CD4-positive, alpha-beta memory T cell (primary cell): ENCODE measurements around the gene ZNF502. TPM values are rescaled to one million over a fixed set of nuclear protein-coding genes. Genes with fewer than 3 reads are reported as not detected.

ENCODE experiments used
- CTCF ChIA-PET: fragments of 350-600 bp; sonication (Branson Sonifier 250); formaldehyde crosslinking; loops from one replicate; lab custom pipeline; 2021; ENCODE audit warnings: inconsistent platforms; ENCODE audit not compliant: partially characterized antibody; lab: Charles Lee
- POLR2A ChIA-PET: fragments of 350-600 bp; sonication (Branson Sonifier 250); formaldehyde crosslinking; loops from one replicate; lab custom pipeline; 2021; ENCODE audit not compliant: partially characterized antibody; lab: Charles Lee
- DNase-seq, 5 donors: peaks; one replicate each; pipeline versions ENCODE4 v3.0.0 to v3.0.0-alpha.2; 2020 to 2022; ENCODE audit warnings: mixed read lengths in 1 of 5
- H3K27ac ChIP-seq: one replicate; pipeline ENCODE4 v1.7.0; 2013; ENCODE audit warnings: low read depth, low read length
- H3K27me3 ChIP-seq: 2 replicates; pipeline ENCODE4 v1.7.0; 2013; ENCODE audit warnings: mild to moderate bottlenecking, low read length, moderate library complexity; ENCODE audit not compliant: insufficient read depth
- H3K36me3 ChIP-seq: 2 replicates; pipeline ENCODE4 v1.7.0; 2013; ENCODE audit warnings: mild to moderate bottlenecking, low read length, moderate library complexity; ENCODE audit not compliant: insufficient read depth
- H3K4me1 ChIP-seq: 2 replicates; pipeline ENCODE4 v1.7.0; 2013; ENCODE audit warnings: mild to moderate bottlenecking, low read length, moderate library complexity; ENCODE audit not compliant: insufficient read depth
- H3K4me3 ChIP-seq, 2 donors: one replicate each; pipeline ENCODE4 v1.7.0; 2013; ENCODE audit warnings: low read length in 2 of 2, mild to moderate bottlenecking in 1 of 2
- H3K9me3 ChIP-seq, 2 donors: one replicate each; pipeline ENCODE4 v1.7.0; 2013; ENCODE audit warnings: low read length in 2 of 2, control low read depth in 1 of 2; ENCODE audit not compliant: control insufficient read depth in 1 of 2
- H3K27ac Mint-ChIP-seq, 7 donors: one replicate each; pipeline ENCODE4 v1.8.0; 2020 to 2021; ENCODE audit warnings: mixed read lengths in 7 of 7, mild to moderate bottlenecking in 6 of 7, inconsistent platforms in 3 of 7, moderate library complexity in 3 of 7
- H3K27me3 Mint-ChIP-seq, 2 donors: one replicate each; pipeline ENCODE4 v1.8.0; 2020 to 2021; ENCODE audit warnings: mixed read lengths in 2 of 2
- H3K36me3 Mint-ChIP-seq, 2 donors: one replicate each; pipeline ENCODE4 v1.8.0; 2020 to 2021; ENCODE audit warnings: mixed read lengths in 2 of 2, inconsistent platforms in 1 of 2, mild to moderate bottlenecking in 1 of 2
- H3K4me1 Mint-ChIP-seq, 4 donors: one replicate each; pipeline ENCODE4 v1.8.0; 2020 to 2021; ENCODE audit warnings: mixed read lengths in 4 of 4, mild to moderate bottlenecking in 1 of 4
- H3K4me3 Mint-ChIP-seq, 8 donors: one replicate each; pipeline ENCODE4 v1.8.0; 2020 to 2021; ENCODE audit warnings: mixed read lengths in 8 of 8, mild to moderate bottlenecking in 7 of 8, moderate library complexity in 6 of 8, inconsistent platforms in 3 of 8
- H3K9me3 Mint-ChIP-seq, 8 donors: one replicate each; pipeline ENCODE4 v1.8.0; 2020 to 2021; ENCODE audit warnings: mixed read lengths in 8 of 8, mild to moderate bottlenecking in 5 of 8, inconsistent platforms in 3 of 8, moderate library complexity in 1 of 8
- intact Hi-C: fragments of 100-400 bp; cut with micrococcal nuclease; formaldehyde crosslinking; loops from one replicate; pipeline ENCODE4 v1.15.1; 2023
- polyA plus RNA-seq, 2 donors: library from polyadenylated mRNA; unstranded; fragments of 300-500 nt; fragmentation: Illumina TruSeq; gene quantifications; one replicate each; pipeline ENCODE4 v1.2.3, GENCODE V29; 2021
- total RNA-seq, 2 experiments: library from RNA; stranded (reverse); gene quantifications; one replicate each; pipeline ENCODE4 v1.2.3, GENCODE V29; 2021

The ZNF502 gene
- total and polyA plus RNA-seq, 4 experiments from 2014 or later, result 2.1 to 4.0 (median 3.3) TPM

DNA sequence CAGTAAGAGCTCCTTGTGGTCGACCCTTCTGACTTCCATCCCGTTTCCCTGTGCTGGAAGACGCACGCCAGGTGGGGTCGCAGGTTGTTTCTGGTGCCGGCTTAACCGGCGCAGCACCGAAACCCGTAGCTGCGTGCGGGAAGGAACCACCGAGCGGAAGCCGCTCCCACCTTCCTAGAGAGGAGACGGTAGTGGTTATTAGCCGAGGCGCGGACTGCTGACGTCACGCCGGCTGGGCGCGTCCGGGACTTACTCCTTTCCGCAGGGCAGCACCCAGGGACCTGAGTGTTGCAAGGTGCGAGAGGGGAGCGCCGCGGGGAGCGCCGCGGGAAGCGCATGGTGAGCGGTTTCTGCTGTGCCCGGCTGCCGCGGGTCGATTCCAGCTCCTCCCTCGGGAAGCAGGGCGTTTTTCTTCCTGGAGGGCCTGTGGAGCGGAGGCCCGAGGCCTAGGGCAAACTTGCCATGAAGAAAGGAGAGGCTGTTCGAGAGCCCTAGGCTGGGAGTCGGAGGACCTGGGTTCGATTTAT is 17.0 kb downstream of the ZNF502 start, which contains the start of gene ZNF501:
ZNF501 (plus strand) TSS at position 252 of the 527 bp plus-strand sequence. CDS start 4,787 bp downstream, outside the sequence.
- no peaks in the 10 kb centered on the region for H3K27me3 ChIP-seq
- peaks cover 6% of the 10 kb centered on the region for H3K4me1 ChIP-seq
- peak within 1 kb of the TSS; percentile 71 to 79 for H3K4me3 ChIP-seq
- peak; percentile 79 to 88 (median 82) for DNase-seq
- CTCF ChIA-PET, result interaction anchor here (0.9 to 2.1 kb wide), 7 partner anchors 10 to 43 kb away, joined by 3 to 7 read pairs (median 3); partner anchors contain the start of genes KIAA1143, KIF15 and ZNF502
- intact Hi-C loops, result loop anchor here (1.0 kb wide), 3 partner anchors 17 to 252 kb away; partner anchors contain the start of genes KIAA1143, KIF15, ZNF445 and ZNF502
- POLR2A ChIA-PET, result interaction anchor here (0.7 to 2.7 kb wide), 11 partner anchors 11 to 392 kb away, joined by 3 to 50 read pairs (median 8); partner anchors contain the start of genes KIAA1143, KIF15, TMEM42 and ZKSCAN7
- peaks cover 9 to 91% (median 80%) of the 10 kb centered on the region in 8 donors for H3K9me3 Mint-ChIP-seq
- peaks cover 11 to 17% of the 10 kb centered on the region in 2 donors for H3K9me3 ChIP-seq
- peaks cover 0 to 1% of the 10 kb centered on the region in 2 donors for H3K27me3 Mint-ChIP-seq
- peak within 1 kb of the TSS; percentile 90 to 99 (median 94) for H3K4me3 Mint-ChIP-seq
- H3K36me3 ChIP-seq, result no peaks in the 10 kb centered on the region
- H3K27ac Mint-ChIP-seq, result peak within 1 kb of the TSS; percentile 78 to 93 (median 87)
- peaks cover 10 to 21% (median 16%) of the 10 kb centered on the region in 4 donors for H3K4me1 Mint-ChIP-seq
- peaks cover 47 to 65% of the 10 kb centered on the region in 2 donors for H3K36me3 Mint-ChIP-seq
- peak within 1 kb of the TSS; percentile 34 for H3K27ac ChIP-seq

DNA sequence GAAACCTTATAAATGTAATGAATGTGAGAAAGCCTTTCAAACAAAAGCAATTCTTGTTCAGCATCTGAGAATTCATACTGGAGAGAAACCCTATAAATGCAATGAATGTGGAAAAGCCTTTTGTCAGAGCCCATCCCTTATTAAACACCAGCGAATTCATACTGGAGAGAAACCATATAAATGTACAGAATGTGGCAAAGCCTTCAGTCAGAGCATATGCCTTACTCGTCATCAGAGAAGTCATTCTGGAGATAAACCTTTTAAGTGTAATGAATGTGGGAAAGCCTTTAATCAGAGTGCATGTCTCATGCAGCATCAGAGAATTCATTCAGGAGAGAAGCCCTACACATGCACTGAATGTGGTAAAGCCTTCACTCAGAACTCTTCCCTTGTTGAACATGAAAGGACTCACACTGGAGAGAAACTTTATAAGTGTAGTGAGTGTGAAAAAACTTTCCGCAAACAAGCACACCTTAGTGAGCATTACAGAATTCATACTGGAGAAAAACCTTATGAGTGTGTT is 22.2 kb downstream of the ZNF502 start:
- H3K9me3 ChIP-seq, result peaks cover 17 to 46% of the 10 kb centered on the region in 2 donors
- Mint-ChIP-seq H3K27ac (no peak overlapping the region), H3K36me3 (peaks cover 52 to 59% of the 10 kb centered on the region in 2 donors), H3K9me3 (peaks cover 3 to 96% (median 87%) of the 10 kb centered on the region in 8 donors), H3K4me3 (no peak overlapping the region), H3K27me3 (no peaks in the 10 kb centered on the region), H3K4me1 (peaks cover 5 to 9% (median 6%) of the 10 kb centered on the region in 4 donors)
- no peaks in the 10 kb centered on the region for H3K27me3 ChIP-seq
- H3K4me1 ChIP-seq, result peaks cover 5% of the 10 kb centered on the region
- POLR2A ChIA-PET, result no interaction called here
- H3K36me3 ChIP-seq, result no peaks in the 10 kb centered on the region
- no peak overlapping the region for H3K4me3 ChIP-seq
- intact Hi-C loops, result no loop called here
- H3K27ac ChIP-seq, result no peak overlapping the region
- CTCF ChIA-PET, result no interaction called here
- DNase-seq, result no peak

DNA sequence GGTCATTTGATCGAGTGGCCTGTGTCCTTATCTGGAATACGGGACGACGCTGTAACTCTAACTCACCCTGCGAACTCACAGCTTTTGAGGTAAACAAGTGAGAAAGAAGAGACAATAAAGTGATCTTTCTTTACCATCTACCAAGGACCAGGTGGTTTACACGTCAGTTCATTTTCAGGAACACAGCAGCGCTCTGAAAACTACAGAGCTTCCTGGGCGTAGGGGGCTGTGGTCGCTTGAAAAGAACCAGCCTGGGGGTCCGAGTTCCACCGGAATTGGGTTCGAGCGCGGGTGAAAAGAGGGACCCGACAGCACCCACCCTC is 48.6 kb downstream of the ZNF502 start:
- no peaks in the 10 kb centered on the region for H3K27me3 ChIP-seq
- peaks cover 23% of the 10 kb centered on the region for H3K4me1 ChIP-seq
- peak overlapping the region; percentile 71 to 98 for H3K4me3 ChIP-seq
- no peaks in the 10 kb centered on the region for H3K36me3 ChIP-seq
- Mint-ChIP-seq H3K9me3 (peaks cover 0 to 7% (median 4%) of the 10 kb centered on the region in 8 donors), H3K4me1 (peaks cover 21 to 46% (median 33%) of the 10 kb centered on the region in 4 donors), H3K4me3 (peak overlapping the region; percentile 86 to 98 (median 92)), H3K27ac (peak overlapping the region; percentile 92 to 97 (median 94)), H3K27me3 (peaks cover 0 to 1% of the 10 kb centered on the region in 2 donors), H3K36me3 (peaks cover 28 to 34% of the 10 kb centered on the region in 2 donors)
- ChIA-PET CTCF (interaction anchor here (1.0 to 1.1 kb wide), 2 partner anchors 153 to 423 kb away, joined by 3 read pairs; no protein-coding TSS in a partner anchor), POLR2A (interaction anchor here (0.9 to 4.3 kb wide), 10 partner anchors 32 to 423 kb away, joined by 3 to 50 read pairs (median 6); partner anchors contain the start of genes EXOSC7, TCAIM, TMEM42 and ZDHHC3)
- no peaks in the 10 kb centered on the region for H3K9me3 ChIP-seq
- no peak for DNase-seq
- intact Hi-C loops, result loop anchor here (1.0 kb wide), 8 partner anchors 32 to 423 kb away; partner anchors contain the start of genes EXOSC7, TCAIM, TMEM42 and ZDHHC3
- peak overlapping the region; percentile 84 for H3K27ac ChIP-seq

DNA sequence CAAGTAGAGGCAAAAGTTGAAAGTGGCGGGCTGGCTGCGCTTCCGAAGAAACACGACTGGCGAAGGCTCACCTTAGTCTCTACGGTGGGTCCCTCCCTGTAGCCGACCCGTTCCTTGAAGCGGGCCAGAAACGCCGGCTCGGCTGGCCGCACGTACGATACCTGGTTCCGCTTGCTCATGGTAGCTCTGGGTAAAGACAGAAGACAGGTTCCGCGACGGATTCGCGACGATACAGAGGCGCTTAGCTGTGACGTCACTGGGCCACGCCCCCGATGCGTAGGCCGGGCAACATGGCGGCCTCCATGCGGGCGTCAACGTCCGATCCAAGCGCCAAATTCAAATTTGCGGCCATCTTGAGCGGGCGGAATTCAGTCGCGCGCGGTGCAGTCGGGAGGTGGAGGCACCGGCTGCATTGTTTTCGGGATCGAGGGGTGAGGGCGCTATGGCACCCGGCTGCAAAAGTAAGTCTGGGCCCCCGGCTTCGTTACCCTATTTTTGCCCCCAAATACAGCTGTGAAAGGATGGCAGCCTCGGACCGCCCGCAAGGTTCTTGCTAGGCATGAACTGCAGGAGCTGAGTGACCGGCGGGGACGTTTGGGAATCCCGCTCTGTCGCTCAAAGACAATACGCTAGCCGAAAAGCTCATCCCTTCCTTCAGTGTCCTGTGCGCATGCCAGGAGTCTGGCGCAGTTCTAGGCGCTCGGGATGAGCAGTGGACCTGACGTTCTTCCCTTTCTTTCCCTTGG is 49.1 kb downstream of the ZNF502 start, which contains the start of the genes KIAA1143 and KIF15:
KIAA1143 (minus strand) TSS at position 196 of the 746 bp plus-strand sequence; CDS start at position 179, 17 bp downstream.
KIF15 (plus strand) TSS at position 371 of the 746 bp plus-strand sequence; CDS start at position 443, 72 bp downstream.
- peaks cover 0 to 1% of the 10 kb centered on the region in 2 donors for H3K27me3 Mint-ChIP-seq
- H3K4me1 ChIP-seq, result peaks cover 23% of the 10 kb centered on the region
- peaks cover 23 to 30% of the 10 kb centered on the region in 2 donors for H3K36me3 Mint-ChIP-seq
- peak within 1 kb of the TSS; percentile 84 for H3K27ac ChIP-seq
- peak within 1 kb of the TSS; percentile 92 to 97 (median 94) for H3K27ac Mint-ChIP-seq
- H3K27me3 ChIP-seq, result no peaks in the 10 kb centered on the region
- intact Hi-C loops, result loop anchor here (1.0 kb wide), 8 partner anchors 32 to 423 kb away; partner anchors contain the start of genes EXOSC7, TCAIM, TMEM42 and ZDHHC3
- H3K9me3 ChIP-seq, result no peaks in the 10 kb centered on the region
- peaks cover 21 to 42% (median 33%) of the 10 kb centered on the region in 4 donors for H3K4me1 Mint-ChIP-seq
- H3K4me3 ChIP-seq, result peak within 1 kb of the TSS; percentile 71 to 98
- H3K36me3 ChIP-seq, result no peaks in the 10 kb centered on the region
- ChIA-PET POLR2A (interaction anchor here (0.8 to 4.3 kb wide), 11 partner anchors 32 to 424 kb away, joined by 3 to 50 read pairs (median 6); partner anchors contain the start of genes EXOSC7, TCAIM, TMEM42 and ZDHHC3), CTCF (interaction anchor here (1.0 to 1.8 kb wide), 3 partner anchors 32 to 424 kb away, joined by 3 to 7 read pairs (median 3); partner anchors contain the start of gene ZNF501)
- H3K9me3 Mint-ChIP-seq, result peaks cover 0 to 7% (median 4%) of the 10 kb centered on the region in 8 donors
- peak; percentile 92 to 96 (median 93) for DNase-seq
- peak within 1 kb of the TSS; percentile 86 to 98 (median 92) for H3K4me3 Mint-ChIP-seq

DNA sequence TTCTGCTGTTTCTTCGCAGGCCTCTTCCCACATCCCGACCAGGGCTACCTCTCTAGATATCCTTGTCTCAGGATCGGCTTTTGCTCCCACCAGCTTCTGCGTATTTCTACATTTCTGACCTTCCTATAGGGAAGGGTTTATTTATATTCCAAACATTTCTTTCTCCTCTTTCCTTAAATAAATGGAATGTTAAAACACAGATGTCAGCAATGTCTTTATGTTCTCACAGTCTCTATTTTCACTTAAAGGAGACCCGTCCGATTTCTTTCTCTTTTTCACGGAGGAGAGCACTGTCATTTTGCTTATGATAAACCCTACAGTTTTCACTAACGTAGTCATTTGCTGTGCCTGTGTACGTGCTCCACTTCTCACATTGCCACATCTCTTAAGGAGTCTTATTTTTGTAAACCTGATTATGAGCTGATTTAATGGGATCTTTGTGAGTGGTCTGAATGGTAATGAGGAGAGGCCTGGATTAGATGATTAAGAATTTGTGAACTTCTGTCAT is 49.8 kb downstream of the ZNF502 start:
- Histone ChIP-seq H3K9me3 (no peaks in the 10 kb centered on the region), H3K4me3 (peak overlapping the region; percentile 71 to 98), H3K27me3 (no peaks in the 10 kb centered on the region), H3K36me3 (no peaks in the 10 kb centered on the region), H3K27ac (no peak overlapping the region), H3K4me1 (peaks cover 20% of the 10 kb centered on the region)
- peaks cover 0 to 1% of the 10 kb centered on the region in 2 donors for H3K27me3 Mint-ChIP-seq
- no peak for DNase-seq
- peaks cover 20 to 38% (median 30%) of the 10 kb centered on the region in 4 donors for H3K4me1 Mint-ChIP-seq
- intact Hi-C loops, result no loop called here
- peaks cover 19 to 28% of the 10 kb centered on the region in 2 donors for H3K36me3 Mint-ChIP-seq
- peaks cover 0 to 7% (median 3%) of the 10 kb centered on the region in 8 donors for H3K9me3 Mint-ChIP-seq
- H3K4me3 Mint-ChIP-seq, result peak overlapping the region; percentile 86 to 98 (median 92)
- ChIA-PET CTCF (interaction anchor here (1.0 to 1.8 kb wide), 3 partner anchors 33 to 424 kb away, joined by 3 to 7 read pairs (median 3); partner anchors contain the start of gene ZNF501), POLR2A (interaction anchor here (0.8 to 4.3 kb wide), 10 partner anchors 33 to 424 kb away, joined by 3 to 50 read pairs (median 6); partner anchors contain the start of genes EXOSC7, TCAIM, TMEM42 and ZDHHC3)
- peak overlapping the region; percentile 21 to 97 (median 94) for H3K27ac Mint-ChIP-seq

DNA sequence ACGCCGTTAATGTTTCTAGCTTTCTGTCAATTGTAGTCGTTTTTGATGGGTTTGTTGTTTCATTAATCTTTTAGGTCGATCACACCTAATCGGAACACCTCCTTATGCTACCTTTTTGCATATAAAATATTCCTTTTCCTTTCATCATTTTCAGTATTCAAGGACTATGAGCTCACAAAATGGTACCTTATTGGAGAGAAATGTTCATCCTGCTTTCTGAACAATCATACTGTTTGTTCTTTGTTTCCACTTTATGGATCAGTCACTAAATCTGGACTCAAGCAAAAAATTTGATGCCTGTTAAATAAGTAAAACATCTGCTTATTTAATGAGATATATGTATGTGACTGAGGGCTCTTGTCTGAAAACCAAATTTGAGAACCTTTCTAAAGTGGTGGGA is 50.2 kb downstream of the ZNF502 start:
- intact Hi-C loops, result no loop called here
- POLR2A ChIA-PET, result interaction anchor here (2.1 to 4.3 kb wide), 4 partner anchors 33 to 252 kb away, joined by 6 to 50 read pairs (median 14); partner anchors contain the start of genes EXOSC7, ZDHHC3, ZKSCAN7 and ZNF501

More for the DNA sequence above, 50.2 kb downstream of the ZNF502 start:
- CTCF ChIA-PET, result interaction anchor here (1.8 kb wide), 1 partner anchor 33 kb away, joined by 7 read pairs; the partner anchor contains the start of gene ZNF501
- peaks cover 0 to 1% of the 10 kb centered on the region in 2 donors for H3K27me3 Mint-ChIP-seq
- peaks cover 17 to 34% (median 26%) of the 10 kb centered on the region in 4 donors for H3K4me1 Mint-ChIP-seq
- DNase-seq, result no peak
- Histone ChIP-seq H3K36me3 (no peaks in the 10 kb centered on the region), H3K27ac (no peak overlapping the region), H3K27me3 (no peaks in the 10 kb centered on the region), H3K4me1 (peaks cover 15% of the 10 kb centered on the region), H3K4me3 (peak overlapping the region in 1 of 2 donors; percentile 98), H3K9me3 (no peaks in the 10 kb centered on the region)
- H3K27ac Mint-ChIP-seq, result peak overlapping the region in 4 of 7 donors; percentile 10 to 96 (median 89)
- H3K9me3 Mint-ChIP-seq, result peaks cover 0 to 5% (median 1%) of the 10 kb centered on the region in 8 donors
- peaks cover 15 to 23% of the 10 kb centered on the region in 2 donors for H3K36me3 Mint-ChIP-seq
- H3K4me3 Mint-ChIP-seq, result peak overlapping the region; percentile 86 to 98 (median 92)
